Measurements from ENCODE around the gene TRIM17. TPM values are rescaled to one million over a fixed set of nuclear protein-coding genes. Genes with fewer than 3 reads are reported as not detected.
A peak's percentile ranks its signal among the peaks of the same experiment; 100 is the strongest.

TRIM17 gene
- total and polyA plus RNA-seq, 2 of the 13 experiments (the other 11 are each of a cell fraction or from before 2014, with no cell fraction given) = 0.32 to 0.64 TPM

DNA sequence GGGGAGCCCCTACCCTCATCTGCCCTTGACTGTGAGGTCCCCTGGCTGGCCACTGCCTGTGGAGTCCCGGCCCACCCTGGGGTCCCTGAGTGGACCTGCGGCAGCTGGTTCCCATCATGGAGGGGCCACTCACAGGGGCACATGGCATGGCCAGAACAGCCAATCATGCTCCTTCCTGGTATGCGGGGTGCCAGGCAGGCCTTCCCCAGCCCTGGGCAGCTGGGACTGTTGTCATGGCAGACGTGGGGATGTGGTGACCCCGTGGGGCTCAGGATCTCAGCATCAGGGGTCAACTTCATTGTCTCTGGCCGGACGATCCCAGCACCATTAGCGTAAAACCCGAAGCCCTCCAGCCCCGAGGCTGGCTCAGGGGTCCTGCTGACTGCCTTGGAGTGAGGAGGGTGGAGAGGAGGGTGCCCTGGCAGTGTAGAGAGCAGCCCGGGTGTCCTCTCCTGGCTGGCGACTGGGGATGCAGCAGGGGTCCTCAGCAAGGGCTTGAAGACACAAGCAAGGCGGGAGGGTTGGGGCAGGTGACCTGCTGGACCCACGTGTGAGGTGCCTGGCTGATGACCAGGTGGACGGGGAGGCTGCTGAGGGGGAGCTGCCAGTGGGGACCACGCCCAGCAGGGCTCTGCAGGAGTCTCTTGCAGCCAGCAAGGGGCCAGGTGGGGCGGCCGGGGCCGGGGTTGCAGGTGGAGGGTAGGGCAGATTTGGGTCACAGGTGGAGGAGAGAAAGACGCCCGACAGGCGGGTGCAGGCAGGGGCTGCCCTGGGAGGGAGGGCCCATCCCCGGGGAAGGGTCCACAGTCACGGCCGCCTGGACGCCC is 55.1 kb downstream of the TRIM17 start (continued):
- TF ChIP-seq, protein P1, sequence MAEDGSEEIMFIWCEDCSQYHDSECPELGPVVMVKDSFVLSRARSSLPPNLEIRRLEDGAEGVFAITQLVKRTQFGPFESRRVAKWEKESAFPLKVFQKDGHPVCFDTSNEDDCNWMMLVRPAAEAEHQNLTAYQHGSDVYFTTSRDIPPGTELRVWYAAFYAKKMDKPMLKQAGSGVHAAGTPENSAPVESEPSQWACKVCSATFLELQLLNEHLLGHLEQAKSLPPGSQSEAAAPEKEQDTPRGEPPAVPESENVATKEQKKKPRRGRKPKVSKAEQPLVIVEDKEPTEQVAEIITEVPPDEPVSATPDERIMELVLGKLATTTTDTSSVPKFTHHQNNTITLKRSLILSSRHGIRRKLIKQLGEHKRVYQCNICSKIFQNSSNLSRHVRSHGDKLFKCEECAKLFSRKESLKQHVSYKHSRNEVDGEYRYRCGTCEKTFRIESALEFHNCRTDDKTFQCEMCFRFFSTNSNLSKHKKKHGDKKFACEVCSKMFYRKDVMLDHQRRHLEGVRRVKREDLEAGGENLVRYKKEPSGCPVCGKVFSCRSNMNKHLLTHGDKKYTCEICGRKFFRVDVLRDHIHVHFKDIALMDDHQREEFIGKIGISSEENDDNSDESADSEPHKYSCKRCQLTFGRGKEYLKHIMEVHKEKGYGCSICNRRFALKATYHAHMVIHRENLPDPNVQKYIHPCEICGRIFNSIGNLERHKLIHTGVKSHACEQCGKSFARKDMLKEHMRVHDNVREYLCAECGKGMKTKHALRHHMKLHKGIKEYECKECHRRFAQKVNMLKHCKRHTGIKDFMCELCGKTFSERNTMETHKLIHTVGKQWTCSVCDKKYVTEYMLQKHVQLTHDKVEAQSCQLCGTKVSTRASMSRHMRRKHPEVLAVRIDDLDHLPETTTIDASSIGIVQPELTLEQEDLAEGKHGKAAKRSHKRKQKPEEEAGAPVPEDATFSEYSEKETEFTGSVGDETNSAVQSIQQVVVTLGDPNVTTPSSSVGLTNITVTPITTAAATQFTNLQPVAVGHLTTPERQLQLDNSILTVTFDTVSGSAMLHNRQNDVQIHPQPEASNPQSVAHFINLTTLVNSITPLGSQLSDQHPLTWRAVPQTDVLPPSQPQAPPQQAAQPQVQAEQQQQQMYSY (CRISPR knock-in tag; IDR thresholded peaks at IDR 0.05) = no peak

DNA sequence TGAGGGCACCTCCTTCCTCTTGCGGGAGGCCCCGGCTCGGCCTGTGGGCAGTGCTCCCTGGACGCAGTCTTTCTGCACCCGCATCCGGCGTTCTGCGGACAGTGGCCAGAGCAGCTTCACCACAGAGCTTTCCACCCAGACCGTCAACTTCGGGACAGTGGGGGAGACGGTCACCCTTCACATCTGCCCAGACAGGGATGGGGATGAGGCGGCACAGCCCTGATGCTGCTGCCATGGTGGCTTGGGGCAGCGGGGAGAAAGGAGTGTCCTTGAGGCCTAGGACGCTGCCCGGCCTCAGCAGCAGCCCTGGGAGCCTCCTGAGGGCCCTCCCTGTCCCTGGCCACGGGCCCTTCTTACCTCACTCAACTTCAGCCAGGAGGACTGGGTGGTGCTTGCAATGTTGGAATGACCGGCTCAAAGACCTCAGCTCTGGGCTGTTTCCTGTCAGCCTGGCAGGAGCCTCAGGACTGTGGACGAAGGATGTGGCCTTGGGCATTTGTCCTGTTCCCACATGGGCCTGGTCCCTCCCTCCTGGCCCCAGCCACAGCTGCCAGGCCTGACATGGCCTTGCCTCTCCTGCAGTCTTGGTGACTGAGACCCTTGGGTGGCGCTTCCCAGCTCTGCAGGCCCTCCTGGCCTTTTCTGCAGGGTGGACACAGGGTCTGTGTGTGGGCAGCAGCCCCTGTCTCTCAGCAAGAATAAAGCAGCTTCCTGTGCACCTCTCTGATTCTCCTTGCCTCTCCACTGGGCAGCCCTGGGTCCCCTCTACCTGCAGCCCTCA is 55.9 kb downstream of the TRIM17 start:
- WGBS (ENCODE audit: low lambda C conversion rate) = 69% methylated on average over 7 of the region's 19 CpGs
- no peak overlapping the region for H2AFZ ChIP-seq (ENCODE audit: low read length)
- DNase-seq (ENCODE audit: low spot score) (peak; percentile 9), FAIRE-seq (no peak), ATAC-seq (peak; percentile 71)
- in situ Hi-C loops (cut with HindIII; ENCODE audit: extremely low pct_ligation_motif_present, low pct_unique_long_range_greater_than_20kb) (no loop called here), intact Hi-C loops (cut with micrococcal nuclease; ENCODE audit: unreplicated experiment) (no loop called here)
- CTCF ChIA-PET (ENCODE audit: low intra/inter-chr PET ratio, low total read pairs) = no interaction called here
- H3K27me3 ChIP-seq (ENCODE audit: control insufficient read depth in 1 of 2, insufficient read depth in 2 of 2, low read length in 2 of 2) = peaks cover 3 to 13% of the 10 kb centered on the region in 2 experiments; a peak in 4 of 5 replicates
- no peaks in the 10 kb centered on the region for H3K79me2 ChIP-seq (ENCODE audit: insufficient read depth, low read length)
- BruUV-seq (replicated peaks) = no TSS peak
- H3K4me1 ChIP-seq (ENCODE audit: insufficient read depth, low read length) = no peaks in the 10 kb centered on the region; the same call in 1 of the 2 replicates
- H3K36me3 ChIP-seq (replicated peaks in 1 of 2; ENCODE audit: control insufficient read depth in 1 of 2, insufficient read depth in 2 of 2, low read length in 2 of 2) = no peaks in the 10 kb centered on the region
- POLR2A ChIA-PET = no interaction called here
- no peaks in the 10 kb centered on the region for H4K20me1 ChIP-seq (ENCODE audit: insufficient read depth, low read length)
- H3K9me3 ChIP-seq (ENCODE audit: low read length) = no peaks in the 10 kb centered on the region
- H3K27ac ChIP-seq (ENCODE audit: extremely low read length, insufficient read depth, low read length) = no peak overlapping the region
- no peak overlapping the region for H3K4me2 ChIP-seq (ENCODE audit: low read depth, low read length)
- no peak overlapping the region for H3K9ac ChIP-seq (ENCODE audit: insufficient read depth, low read depth, low read length)
- H3K4me3 ChIP-seq (replicated peaks in 1 of 3; ENCODE audit: insufficient read depth in 1 of 3, low read depth in 2 of 3, low read length in 3 of 3) = no peak overlapping the region
- TF ChIP-seq ISL2 (CRISPR knock-in tag; IDR thresholded peaks at IDR 0.05) (no peak), ZNF136 (CRISPR knock-in tag; IDR thresholded peaks at IDR 0.05; ENCODE audit: low read depth) (no peak), ZNF138 (CRISPR knock-in tag; IDR thresholded peaks at IDR 0.05; ENCODE audit: low read depth) (no peak), SIX4 (CRISPR knock-in tag; IDR thresholded peaks at IDR 0.05) (no peak), ZNF567 (CRISPR knock-in tag; IDR thresholded peaks at IDR 0.05; ENCODE audit: borderline replicate concordance) (no peak), ZSCAN20 (CRISPR knock-in tag; IDR thresholded peaks at IDR 0.05; ENCODE audit: borderline replicate concordance) (no peak), CHCHD3 (CRISPR knock-in tag; IDR thresholded peaks at IDR 0.05) (peak; percentile 41; the same call in 1 of the 2 replicates), HOXA7 (CRISPR knock-in tag; IDR thresholded peaks at IDR 0.05) (no peak), RAD51 (IDR thresholded peaks at IDR 0.05; ENCODE audit: borderline replicate concordance) (no peak), ZNF766 (CRISPR knock-in tag; IDR thresholded peaks at IDR 0.05; ENCODE audit: borderline replicate concordance) (no peak), BRCA1 (CRISPR knock-in tag; IDR thresholded peaks at IDR 0.05) (no peak), THAP11 (CRISPR knock-in tag; IDR thresholded peaks at IDR 0.05) (no peak), ZNF3 (CRISPR knock-in tag; IDR thresholded peaks at IDR 0.05) (no peak)
- TF ChIP-seq, protein P2, sequence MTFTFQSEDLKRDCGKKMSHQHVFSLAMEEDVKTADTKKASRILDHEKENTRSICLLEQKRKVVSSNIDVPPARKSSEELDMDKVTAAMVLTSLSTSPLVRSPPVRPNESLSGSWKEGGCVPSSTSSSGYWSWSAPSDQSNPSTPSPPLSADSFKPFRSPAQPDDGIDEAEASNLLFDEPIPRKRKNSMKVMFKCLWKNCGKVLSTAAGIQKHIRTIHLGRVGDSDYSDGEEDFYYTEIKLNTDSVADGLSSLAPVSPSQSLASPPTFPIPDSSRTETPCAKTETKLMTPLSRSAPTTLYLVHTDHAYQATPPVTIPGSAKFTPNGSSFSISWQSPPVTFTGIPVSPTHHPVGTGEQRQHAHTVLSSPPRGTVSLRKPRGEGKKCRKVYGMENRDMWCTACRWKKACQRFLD (CRISPR knock-in tag; IDR thresholded peaks at IDR 0.05; ENCODE audit: borderline replicate concordance) = no peak
- TF ChIP-seq, protein P3, sequence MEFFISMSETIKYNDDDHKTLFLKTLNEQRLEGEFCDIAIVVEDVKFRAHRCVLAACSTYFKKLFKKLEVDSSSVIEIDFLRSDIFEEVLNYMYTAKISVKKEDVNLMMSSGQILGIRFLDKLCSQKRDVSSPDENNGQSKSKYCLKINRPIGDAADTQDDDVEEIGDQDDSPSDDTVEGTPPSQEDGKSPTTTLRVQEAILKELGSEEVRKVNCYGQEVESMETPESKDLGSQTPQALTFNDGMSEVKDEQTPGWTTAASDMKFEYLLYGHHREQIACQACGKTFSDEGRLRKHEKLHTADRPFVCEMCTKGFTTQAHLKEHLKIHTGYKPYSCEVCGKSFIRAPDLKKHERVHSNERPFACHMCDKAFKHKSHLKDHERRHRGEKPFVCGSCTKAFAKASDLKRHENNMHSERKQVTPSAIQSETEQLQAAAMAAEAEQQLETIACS (CRISPR knock-in tag; IDR thresholded peaks at IDR 0.05) = no peak
